SU-DHL-6 (cell line): ENCODE measurements around the gene GMPPA.

Source experiments
- EZH2phosphoT487 ChIP-seq: fragments of 200-600 bp; sonication (generic), shearing (Covaris generic); conservative IDR thresholded peaks from 2 replicates; pipeline ENCODE4 v1.6.1; 2018; ENCODE audit warnings: mild to moderate bottlenecking, antibody characterized with exemption, low read length, moderate library complexity, mixed read lengths
- TF ChIP-seq, protein P1 (sequence below): fragments of 200-600 bp; sonication (generic); IDR thresholded peaks from one replicate; pipeline ENCODE4 v1.5.1; 2017; ENCODE audit warnings: antibody characterized with exemption, mild to moderate bottlenecking, low read length, moderate library complexity; ENCODE audit not compliant: insufficient read depth, poor library complexity, severe bottlenecking

DNA sequence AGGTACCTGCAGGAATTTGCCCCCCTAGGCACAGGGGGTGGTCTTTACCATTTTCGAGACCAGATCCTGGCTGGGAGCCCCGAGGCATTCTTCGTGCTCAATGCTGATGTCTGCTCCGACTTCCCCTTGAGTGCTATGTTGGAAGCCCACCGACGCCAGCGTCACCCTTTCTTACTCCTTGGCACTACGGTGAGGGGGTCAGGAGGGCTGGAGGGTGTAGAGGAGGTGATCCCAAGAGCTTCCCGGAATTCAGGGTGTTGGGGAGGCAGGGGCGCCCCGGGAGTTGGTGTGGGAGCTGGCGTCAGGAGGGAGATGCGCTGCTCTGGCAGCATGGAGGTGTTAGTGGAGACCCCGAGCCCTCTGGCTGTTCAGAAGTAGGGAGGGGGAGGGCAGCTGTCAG, 3.2 kb downstream of the GMPPA start:
- TF ChIP-seq, protein P1, sequence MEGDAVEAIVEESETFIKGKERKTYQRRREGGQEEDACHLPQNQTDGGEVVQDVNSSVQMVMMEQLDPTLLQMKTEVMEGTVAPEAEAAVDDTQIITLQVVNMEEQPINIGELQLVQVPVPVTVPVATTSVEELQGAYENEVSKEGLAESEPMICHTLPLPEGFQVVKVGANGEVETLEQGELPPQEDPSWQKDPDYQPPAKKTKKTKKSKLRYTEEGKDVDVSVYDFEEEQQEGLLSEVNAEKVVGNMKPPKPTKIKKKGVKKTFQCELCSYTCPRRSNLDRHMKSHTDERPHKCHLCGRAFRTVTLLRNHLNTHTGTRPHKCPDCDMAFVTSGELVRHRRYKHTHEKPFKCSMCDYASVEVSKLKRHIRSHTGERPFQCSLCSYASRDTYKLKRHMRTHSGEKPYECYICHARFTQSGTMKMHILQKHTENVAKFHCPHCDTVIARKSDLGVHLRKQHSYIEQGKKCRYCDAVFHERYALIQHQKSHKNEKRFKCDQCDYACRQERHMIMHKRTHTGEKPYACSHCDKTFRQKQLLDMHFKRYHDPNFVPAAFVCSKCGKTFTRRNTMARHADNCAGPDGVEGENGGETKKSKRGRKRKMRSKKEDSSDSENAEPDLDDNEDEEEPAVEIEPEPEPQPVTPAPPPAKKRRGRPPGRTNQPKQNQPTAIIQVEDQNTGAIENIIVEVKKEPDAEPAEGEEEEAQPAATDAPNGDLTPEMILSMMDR = no peak
- no peak for TF ChIP-seq EZH2phosphoT487
